ENCODE measurements around the gene LMBRD1.
"Not testable (repeated sequence)": the region's sequence is repeated elsewhere in the genome, so short reads cannot be mapped to it uniquely, and the experiment has no call there.

Gene LMBRD1

GRCh38 chr6:69796642-69797390, at the start of gene LMBRD1:
LMBRD1 (minus strand) TSS chr6:69797010; CDS start chr6:69796881, 129 bp downstream.
- DNase-seq = peak; percentile 66 to 90

- DNase-seq = no peak
These were observed 49.5 kb upstream of the LMBRD1 start for GRCh38 chr6:69846312-69846711.

GRCh38 chr6:69843189-69843588, 46.4 kb upstream of the LMBRD1 start:
- DNase-seq = no peak

GRCh38 chr6:69841862-69842261, 45.1 kb upstream of the LMBRD1 start:
- no peak for DNase-seq

GRCh38 chr6:69835414-69836179, 38.8 kb upstream of the LMBRD1 start:
- DNase-seq = peak in 1 of 2 experiments; percentile 8

- DNase-seq = no peak
These were observed 35.7 kb upstream of the LMBRD1 start for GRCh38 chr6:69832558-69832957.

GRCh38 chr6:69827276-69827893, 30.6 kb upstream of the LMBRD1 start:
- no peak for DNase-seq

- DNase-seq = no peak
These were observed 29.1 kb upstream of the LMBRD1 start for GRCh38 chr6:69825904-69826303.

- DNase-seq = not testable (repeated sequence)
These were observed 27.5 kb upstream of the LMBRD1 start for GRCh38 chr6:69824355-69824754.

GRCh38 chr6:69820438-69820837, 23.6 kb upstream of the LMBRD1 start:
- peak; percentile 76 to 89 for DNase-seq

- DNase-seq = no peak
These were observed 23.2 kb upstream of the LMBRD1 start for GRCh38 chr6:69820018-69820417.

- DNase-seq = no peak
These were observed 22.3 kb upstream of the LMBRD1 start for GRCh38 chr6:69819138-69819537.

GRCh38 chr6:69818223-69818930, 21.6 kb upstream of the LMBRD1 start:
- DNase-seq = no peak

GRCh38 chr6:69817358-69817757, 20.5 kb upstream of the LMBRD1 start:
- no peak for DNase-seq

GRCh38 chr6:69816569-69816968, 19.8 kb upstream of the LMBRD1 start:
- DNase-seq = no peak

GRCh38 chr6:69816026-69816425, 19.2 kb upstream of the LMBRD1 start:
- no peak for DNase-seq

- no peak for DNase-seq
These were observed 16.7 kb upstream of the LMBRD1 start for GRCh38 chr6:69813508-69813907.

- no peak for DNase-seq
These were observed 16.1 kb upstream of the LMBRD1 start for GRCh38 chr6:69812746-69813427.

GRCh38 chr6:69802995-69803394, 6.2 kb upstream of the LMBRD1 start:
- no peak for DNase-seq

GRCh38 chr6:69801711-69802110, 4.9 kb upstream of the LMBRD1 start:
- DNase-seq = no peak

- no peak for DNase-seq
These were observed 4.4 kb upstream of the LMBRD1 start for GRCh38 chr6:69801225-69801624.

- not testable (repeated sequence) for DNase-seq
These were observed 2.0 kb upstream of the LMBRD1 start for GRCh38 chr6:69798796-69799195.

Data from cerebellar nuclear complex (tissue), 1 donor.